ENCODE results near the gene MFSD2A.

- TF ChIP-seq CTCF (IDR thresholded peaks at IDR 0.05; ENCODE audit: insufficient read depth, low read depth, low read length) (no peak), EZH2 (IDR thresholded peaks at IDR 0.05; ENCODE audit: insufficient read depth, low read length) (no peak)
These were observed 21.8 kb downstream of the MFSD2A start for GRCh38 chr1:39976732-39977131.

Data from astrocyte (in vitro differentiated cells and primary cell).